NCI-H2196 (cell line): ENCODE data around the gene IL18BP.

Experiments used
- DNase-seq: peaks from one replicate; lab custom pipeline; 2025; ENCODE audit not compliant: unreplicated experiment; lab: John Stamatoyannopoulos, UW

Gene IL18BP

GRCh38 chr11:72040491-72041363 is 42.0 kb downstream of the IL18BP start:
- peak; percentile 92 for DNase-seq

- DNase-seq: peak; percentile 69
Measured at GRCh38 chr11:72041364-72042063, 42.8 kb downstream of the IL18BP start.

- no peak for DNase-seq
Measured at GRCh38 chr11:72042064-72042745, 43.5 kb downstream of the IL18BP start.

GRCh38 chr11:72045849-72046248 is 47.1 kb downstream of the IL18BP start:
- DNase-seq: no peak

- no peak for DNase-seq
Measured at GRCh38 chr11:72048766-72049460, 50.2 kb downstream of the IL18BP start.
